Breast epithelium (tissue), 4 donors: Measurements from ENCODE around the gene CCDC51. TPM values are rescaled to one million over a fixed set of nuclear protein-coding genes. Genes with fewer than 3 reads are reported as not detected.

Experiments
- DNase-seq, 2 donors: peaks; one replicate each; pipeline ENCODE4 v3.0.0-alpha.2; 2019; ENCODE audit warnings: low spot score in 2 of 2
- H3K27ac ChIP-seq, 2 donors: fragments of 200-600 bp; sonication (generic) in 1 of 2; one replicate each; pipeline ENCODE4 v1.5.1; 2016 to 2019; ENCODE audit warnings: mild to moderate bottlenecking in 1 of 2
- H3K27me3 ChIP-seq, 2 donors: fragments of 200-600 bp; sonication (generic) in 1 of 2; one replicate each; pipeline versions ENCODE4 v1.5.1 to v1.6.0; 2017 to 2019; ENCODE audit warnings: control low read depth in 1 of 2, mild to moderate bottlenecking in 1 of 2
- H3K36me3 ChIP-seq: fragments of 200-600 bp; one replicate; pipeline ENCODE4 v1.5.1; 2019
- H3K4me1 ChIP-seq, 2 donors: fragments of 200-600 bp; sonication (generic); one replicate each; pipeline ENCODE4 v1.5.1; 2016 to 2019; ENCODE audit warnings: control low read depth in 1 of 2
- H3K4me3 ChIP-seq, 3 donors: fragments of 200-600 bp; sonication (generic); 1 replicate in 2 of 3; 2 replicates in 1 of 3; pipeline ENCODE4 v1.5.1; 2016 to 2019; ENCODE audit warnings: mild to moderate bottlenecking in 3 of 3, moderate library complexity in 2 of 3
- H3K9me3 ChIP-seq, 2 donors: fragments of 200-600 bp; sonication (generic) in 1 of 2; one replicate each; pipeline ENCODE4 v1.5.1; 2016 to 2019; ENCODE audit warnings: control low read depth in 1 of 2
- POLR2A ChIP-seq: fragments of 450-650 bp; IDR thresholded peaks from one replicate; pipeline ENCODE4 v1.6.1; 2016; ENCODE audit warnings: antibody characterized with exemption, mild to moderate bottlenecking, moderate library complexity
- POLR2AphosphoS5 ChIP-seq, 3 donors: sonication (generic); formaldehyde crosslinking; IDR thresholded peaks; one replicate each; pipeline ENCODE4 v1.6.1; 2017; ENCODE audit warnings: antibody characterized with exemption in 3 of 3
- intact Hi-C: fragments of 100-400 bp; cut with DNase I; formaldehyde crosslinking; loops from one replicate; pipeline ENCODE4 v1.15.1; 2023; ENCODE audit warnings: low total_unique reads
- total RNA-seq, 3 donors: library from RNA; depleted of rRNA; stranded (reverse); fragments of >200 nt; gene quantifications; one replicate each; pipeline ENCODE4 v1.1.0, GENCODE V29; 2016
- TF ChIP-seq, protein P1 (sequence below), 3 donors: fragments of 450-650 bp; IDR thresholded peaks; one replicate each; pipeline ENCODE4 v1.5.1; 2016 to 2017; ENCODE audit warnings: antibody characterized with exemption in 3 of 3, mild to moderate bottlenecking in 3 of 3, moderate library complexity in 3 of 3

CCDC51 gene
- total RNA-seq, 3 donors from 2014 or later = 12.5 to 14.7 (median 13.9) TPM

DNA sequence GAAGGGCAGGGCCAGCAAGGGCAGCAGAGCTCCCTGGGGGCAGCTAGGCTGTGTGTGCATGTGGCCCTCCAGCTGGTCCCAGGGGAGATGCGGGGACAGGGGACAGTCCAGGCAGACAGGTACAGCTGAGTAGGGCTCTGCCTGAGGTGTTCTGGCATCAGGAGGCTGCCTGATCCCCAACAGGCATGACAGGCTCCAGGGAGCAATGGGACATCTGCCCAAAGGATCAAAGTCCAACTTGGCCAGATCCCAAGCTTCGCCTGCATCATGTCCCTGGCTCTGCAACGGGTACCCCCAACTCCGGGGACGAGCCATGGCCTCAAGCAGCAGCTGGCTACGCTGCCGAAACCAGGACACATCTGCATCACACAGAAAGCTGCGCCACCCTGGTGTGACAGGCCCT is 28.4 kb upstream of the CCDC51 start:
- TF ChIP-seq POLR2A (no peak), POLR2AphosphoS5 (IDR thresholded peaks at IDR 0.05) (no peak)
- TF ChIP-seq, protein P1, sequence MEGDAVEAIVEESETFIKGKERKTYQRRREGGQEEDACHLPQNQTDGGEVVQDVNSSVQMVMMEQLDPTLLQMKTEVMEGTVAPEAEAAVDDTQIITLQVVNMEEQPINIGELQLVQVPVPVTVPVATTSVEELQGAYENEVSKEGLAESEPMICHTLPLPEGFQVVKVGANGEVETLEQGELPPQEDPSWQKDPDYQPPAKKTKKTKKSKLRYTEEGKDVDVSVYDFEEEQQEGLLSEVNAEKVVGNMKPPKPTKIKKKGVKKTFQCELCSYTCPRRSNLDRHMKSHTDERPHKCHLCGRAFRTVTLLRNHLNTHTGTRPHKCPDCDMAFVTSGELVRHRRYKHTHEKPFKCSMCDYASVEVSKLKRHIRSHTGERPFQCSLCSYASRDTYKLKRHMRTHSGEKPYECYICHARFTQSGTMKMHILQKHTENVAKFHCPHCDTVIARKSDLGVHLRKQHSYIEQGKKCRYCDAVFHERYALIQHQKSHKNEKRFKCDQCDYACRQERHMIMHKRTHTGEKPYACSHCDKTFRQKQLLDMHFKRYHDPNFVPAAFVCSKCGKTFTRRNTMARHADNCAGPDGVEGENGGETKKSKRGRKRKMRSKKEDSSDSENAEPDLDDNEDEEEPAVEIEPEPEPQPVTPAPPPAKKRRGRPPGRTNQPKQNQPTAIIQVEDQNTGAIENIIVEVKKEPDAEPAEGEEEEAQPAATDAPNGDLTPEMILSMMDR (IDR thresholded peaks at IDR 0.05) = no peak
- DNase-seq = no peak
- intact Hi-C loops = no loop called here
- no peaks in the 10 kb centered on the region for H3K27me3 ChIP-seq
- H3K27ac ChIP-seq = peak overlapping the region; percentile 99 to 100
- no peaks in the 10 kb centered on the region for H3K36me3 ChIP-seq
- H3K4me1 ChIP-seq = peaks cover 19 to 31% of the 10 kb centered on the region in 2 donors
- H3K9me3 ChIP-seq = no peaks in the 10 kb centered on the region
- no peak overlapping the region for H3K4me3 ChIP-seq

DNA sequence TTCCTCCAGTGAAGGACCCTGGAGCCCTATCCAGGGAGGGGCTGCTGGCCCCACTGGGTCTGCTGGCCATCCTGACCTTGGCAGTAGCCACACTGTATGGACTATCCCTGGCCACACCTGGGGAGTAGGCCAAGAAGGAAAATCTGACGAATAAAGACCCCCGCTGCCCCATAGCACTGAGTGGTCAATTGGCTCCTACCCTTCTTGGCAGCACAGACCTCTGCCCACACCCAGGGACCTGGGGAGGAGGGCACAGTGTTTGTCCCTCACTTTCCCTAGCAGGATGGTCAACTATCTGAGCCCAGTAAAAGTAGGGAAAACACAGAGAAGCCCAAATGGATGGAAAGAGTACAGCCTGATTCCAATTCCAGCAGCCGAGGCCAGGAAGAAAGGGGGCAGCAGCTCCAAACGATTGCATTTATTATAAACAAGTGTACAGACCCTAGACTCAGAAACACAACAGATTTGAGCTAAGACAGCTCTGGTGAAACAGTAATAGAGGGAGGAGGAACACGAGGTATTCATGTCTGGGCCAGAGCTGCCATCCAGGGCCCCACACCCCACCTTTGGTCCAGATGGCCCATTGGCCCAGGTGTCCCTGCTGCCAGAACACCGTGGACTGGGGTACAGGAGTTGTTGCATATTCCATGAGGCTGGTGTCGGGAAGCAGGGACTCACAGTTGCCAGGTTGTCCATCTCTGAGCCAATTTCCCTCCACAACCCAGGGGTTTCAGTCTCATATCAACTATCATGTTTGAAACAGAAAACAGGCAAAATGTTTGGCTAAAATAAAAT is 27.8 kb upstream of the CCDC51 start:
- Histone ChIP-seq H3K27me3 (no peaks in the 10 kb centered on the region), H3K4me3 (peak overlapping the region; percentile 56 to 72 (median 58)), H3K9me3 (no peaks in the 10 kb centered on the region), H3K27ac (peak overlapping the region; percentile 99 to 100), H3K36me3 (no peaks in the 10 kb centered on the region), H3K4me1 (peaks cover 19 to 31% of the 10 kb centered on the region in 2 donors)
- intact Hi-C loops = no loop called here
- TF ChIP-seq POLR2A = no peak
- no peak for TF ChIP-seq POLR2AphosphoS5 (IDR thresholded peaks at IDR 0.05)
- TF ChIP-seq, protein P1 (IDR thresholded peaks at IDR 0.05) = no peak
- no peak for DNase-seq

DNA sequence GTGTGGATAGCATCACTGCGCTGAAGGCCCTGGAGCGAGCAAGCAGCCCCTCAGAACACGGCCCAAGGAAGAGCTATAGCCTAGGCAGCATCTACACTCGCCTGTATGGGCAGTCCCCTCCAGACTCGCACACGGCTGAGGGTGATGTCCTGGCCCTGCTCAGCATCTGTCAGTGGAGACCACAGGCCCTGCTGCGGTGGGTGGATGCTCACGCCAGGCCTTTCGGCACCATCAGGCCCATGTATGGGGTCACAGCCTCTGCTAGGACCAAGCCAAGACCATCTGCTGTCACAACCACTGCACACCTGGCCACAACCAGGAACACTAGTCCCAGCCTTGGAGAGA is 27.2 kb upstream of the CCDC51 start:
- TF ChIP-seq POLR2AphosphoS5 (IDR thresholded peaks at IDR 0.05) (no peak), POLR2A (no peak)
- TF ChIP-seq, protein P1 (IDR thresholded peaks at IDR 0.05) = no peak
- no peak for DNase-seq
- Histone ChIP-seq H3K4me1 (peaks cover 19 to 31% of the 10 kb centered on the region in 2 donors), H3K4me3 (peak overlapping the region; percentile 56 to 72 (median 58)), H3K36me3 (no peaks in the 10 kb centered on the region), H3K27ac (peak overlapping the region; percentile 99 to 100), H3K27me3 (no peaks in the 10 kb centered on the region), H3K9me3 (no peaks in the 10 kb centered on the region)
- intact Hi-C loops = no loop called here

DNA sequence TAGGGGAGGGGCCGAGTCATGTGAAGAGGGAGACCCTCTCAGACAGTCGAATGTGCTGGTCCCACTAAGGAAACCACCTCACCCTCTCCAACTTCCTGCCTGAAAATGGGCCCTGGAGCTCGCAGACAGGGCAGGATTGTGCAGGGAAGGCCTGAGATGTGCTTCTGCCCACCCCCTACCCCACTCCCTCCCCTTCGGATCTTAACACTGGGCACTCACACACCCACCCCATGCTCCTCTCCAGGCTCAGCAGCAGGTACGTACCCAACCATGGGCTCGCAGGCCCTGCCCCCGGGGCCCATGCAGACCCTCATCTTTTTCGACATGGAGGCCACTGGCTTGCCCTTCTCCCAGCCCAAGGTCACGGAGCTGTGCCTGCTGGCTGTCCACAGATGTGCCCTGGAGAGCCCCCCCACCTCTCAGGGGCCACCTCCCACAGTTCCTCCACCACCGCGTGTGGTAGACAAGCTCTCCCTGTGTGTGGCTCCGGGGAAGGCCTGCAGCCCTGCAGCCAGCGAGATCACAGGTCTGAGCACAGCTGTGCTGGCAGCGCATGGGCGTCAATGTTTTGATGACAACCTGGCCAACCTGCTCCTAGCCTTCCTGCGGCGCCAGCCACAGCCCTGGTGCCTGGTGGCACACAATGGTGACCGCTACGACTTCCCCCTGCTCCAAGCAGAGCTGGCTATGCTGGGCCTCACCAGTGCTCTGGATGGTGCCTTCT is 26.6 kb upstream of the CCDC51 start:
- DNase-seq = no peak
- no peaks in the 10 kb centered on the region for H3K27me3 ChIP-seq
- TF ChIP-seq, protein P1 (IDR thresholded peaks at IDR 0.05) = no peak
- no peak for TF ChIP-seq POLR2A
- TF ChIP-seq POLR2AphosphoS5 (IDR thresholded peaks at IDR 0.05) = no peak
- H3K4me3 ChIP-seq = peak overlapping the region; percentile 56 to 72 (median 58)
- intact Hi-C loops = no loop called here
- peak overlapping the region; percentile 99 to 100 for H3K27ac ChIP-seq
- no peaks in the 10 kb centered on the region for H3K9me3 ChIP-seq
- no peaks in the 10 kb centered on the region for H3K36me3 ChIP-seq
- H3K4me1 ChIP-seq = peaks cover 19 to 31% of the 10 kb centered on the region in 2 donors
